HG03045 (cell line): ENCODE data around the gene PCF11.
A peak's percentile ranks its signal among the peaks of the same experiment; 100 is the strongest.
"Not testable (repeated sequence)": the region's sequence is repeated elsewhere in the genome, so short reads cannot be mapped to it uniquely, and the experiment has no call there.

Experiments used
- ATAC-seq: cut with Tn5 transposase; IDR thresholded peaks from one replicate; pipeline ENCODE4 v1.9.1; 2021; ENCODE audit warnings: mild to moderate bottlenecking, moderate library complexity; ENCODE audit not compliant: unreplicated experiment

PCF11 gene

DNA sequence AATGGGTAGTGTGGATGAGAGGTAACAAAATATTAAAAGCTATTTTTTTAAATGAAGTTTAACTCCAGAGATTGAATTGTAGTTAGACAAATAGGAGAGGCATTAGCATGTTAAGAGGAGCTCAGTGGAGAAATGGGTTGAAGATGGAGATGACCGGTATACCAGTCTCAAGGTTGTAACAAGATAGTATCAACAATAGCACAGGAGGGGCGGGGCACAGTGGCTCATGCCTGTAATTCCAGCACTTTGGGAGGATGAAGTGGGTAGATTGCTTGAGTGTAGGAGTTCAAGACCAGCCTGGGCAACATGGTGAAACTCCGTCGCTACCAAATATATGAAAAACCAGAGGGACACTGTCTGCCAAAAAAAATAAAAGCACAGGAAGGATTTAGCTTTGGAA lies 30.5 kb downstream of the PCF11 start:
- no peak for ATAC-seq

- ATAC-seq: no peak
Observed at GRCh38 chr11:83191491-83191890, 34.6 kb downstream of the PCF11 start.

- no peak for ATAC-seq
Observed at GRCh38 chr11:83191986-83192385, 35.1 kb downstream of the PCF11 start.

DNA sequence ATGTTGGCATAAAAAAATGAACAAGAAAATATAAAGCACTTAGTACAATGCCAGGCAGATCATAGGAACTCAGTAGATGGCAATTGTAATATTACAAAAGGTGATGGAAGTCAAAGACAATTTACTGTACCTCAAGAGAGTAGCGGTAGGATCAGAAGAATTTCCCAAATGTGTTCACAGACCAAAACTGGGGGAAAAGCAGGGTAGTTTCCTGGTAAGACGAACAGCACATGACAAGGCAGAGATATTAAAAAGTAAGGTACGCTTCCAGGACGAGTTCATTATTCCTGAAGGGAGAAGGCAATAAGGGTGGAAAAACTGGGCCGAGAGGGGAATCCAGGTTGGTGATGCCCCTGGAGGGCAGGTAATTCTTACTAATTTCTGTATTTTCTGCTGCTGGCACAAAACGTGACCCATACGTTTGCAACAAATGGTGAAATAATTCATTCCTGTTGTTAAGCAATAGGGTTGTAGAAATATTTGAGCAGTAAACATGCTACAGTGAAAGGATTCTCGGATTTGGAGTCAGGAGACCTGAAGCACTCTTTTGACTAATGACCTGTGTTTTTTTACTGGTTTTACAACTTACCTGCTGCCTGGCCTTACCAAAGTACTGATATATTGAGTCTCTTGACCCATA lies 35.8 kb downstream of the PCF11 start:
- no peak for ATAC-seq

DNA sequence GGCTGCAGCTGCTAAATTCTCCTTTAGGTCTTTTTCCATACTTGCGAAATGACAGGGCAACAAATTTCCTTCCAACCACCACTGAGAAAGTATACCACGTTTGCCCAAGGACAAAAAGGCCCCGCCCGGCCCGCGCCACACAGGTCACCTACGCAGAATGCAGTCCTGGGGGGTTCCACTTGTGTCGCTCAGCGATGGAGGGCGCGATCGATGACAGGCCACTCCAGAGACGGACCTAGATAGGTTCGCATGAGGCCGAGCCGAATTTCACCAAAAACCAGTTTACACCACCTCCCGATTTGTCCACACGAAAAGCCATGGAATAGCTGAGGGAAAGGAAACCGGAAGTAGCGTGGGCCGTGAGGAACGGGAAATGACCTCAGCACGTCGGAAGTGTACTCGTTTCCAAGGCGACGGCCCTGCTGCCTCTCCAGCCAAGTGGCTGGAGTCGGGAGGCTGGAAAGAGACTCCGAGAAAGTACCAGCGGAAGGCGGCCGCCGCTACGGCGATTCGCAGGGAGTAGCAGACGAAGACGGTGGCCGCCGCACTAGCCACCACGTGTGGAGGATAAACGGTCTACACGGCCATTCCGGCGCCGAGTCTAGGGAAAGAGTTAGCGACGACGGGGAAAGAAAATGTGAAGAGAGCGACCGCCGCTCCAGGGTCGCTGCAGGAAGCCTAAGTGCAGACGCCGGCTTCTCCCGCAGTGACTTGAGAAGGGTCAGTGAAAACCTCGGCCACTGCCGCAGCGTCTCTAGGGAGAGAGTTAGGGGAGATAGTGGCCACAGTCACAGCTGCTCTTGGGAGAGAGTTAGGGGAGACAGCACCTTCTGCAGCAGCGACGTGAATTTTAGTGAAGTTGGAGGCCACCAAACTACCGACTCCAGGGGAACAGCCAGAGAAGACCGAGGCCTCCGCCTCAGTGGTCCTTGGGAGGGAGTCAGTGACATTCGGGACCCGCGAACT lies 36.7 kb downstream of the PCF11 start, which contains the start of gene ANKRD42:
ANKRD42 (plus strand) TSS at position 398 of the 966 bp plus-strand sequence. CDS start 959 bp downstream, outside the sequence.
- ATAC-seq: peak; percentile 94

- peak; percentile 59 for ATAC-seq
Observed at GRCh38 chr11:83194281-83195142, 37.6 kb downstream of the PCF11 start.

- no peak for ATAC-seq
Observed at GRCh38 chr11:83195143-83195466, 38.2 kb downstream of the PCF11 start.

DNA sequence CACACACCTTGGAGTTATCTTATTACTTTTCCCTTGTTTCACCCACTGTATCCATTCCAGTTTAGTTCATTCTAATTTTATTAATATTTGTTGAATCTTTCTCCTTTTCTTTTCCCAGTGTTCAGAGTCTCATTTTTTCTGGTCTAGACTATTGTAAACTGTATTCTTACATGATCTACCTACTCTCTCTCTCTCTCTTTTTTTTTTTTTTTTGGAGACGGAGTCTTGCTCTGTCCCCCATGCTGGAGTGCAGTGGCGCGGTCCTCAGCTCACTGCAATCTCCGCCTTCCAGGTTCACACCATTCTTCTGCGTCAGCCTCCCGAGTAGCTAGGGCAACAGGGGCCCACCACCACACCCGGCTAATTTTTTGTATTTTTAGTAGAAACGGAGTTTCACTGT lies 38.7 kb downstream of the PCF11 start:
- no peak for ATAC-seq

GRCh38 chr11:83200035-83200434 lies 43.1 kb downstream of the PCF11 start:
- no peak for ATAC-seq

DNA sequence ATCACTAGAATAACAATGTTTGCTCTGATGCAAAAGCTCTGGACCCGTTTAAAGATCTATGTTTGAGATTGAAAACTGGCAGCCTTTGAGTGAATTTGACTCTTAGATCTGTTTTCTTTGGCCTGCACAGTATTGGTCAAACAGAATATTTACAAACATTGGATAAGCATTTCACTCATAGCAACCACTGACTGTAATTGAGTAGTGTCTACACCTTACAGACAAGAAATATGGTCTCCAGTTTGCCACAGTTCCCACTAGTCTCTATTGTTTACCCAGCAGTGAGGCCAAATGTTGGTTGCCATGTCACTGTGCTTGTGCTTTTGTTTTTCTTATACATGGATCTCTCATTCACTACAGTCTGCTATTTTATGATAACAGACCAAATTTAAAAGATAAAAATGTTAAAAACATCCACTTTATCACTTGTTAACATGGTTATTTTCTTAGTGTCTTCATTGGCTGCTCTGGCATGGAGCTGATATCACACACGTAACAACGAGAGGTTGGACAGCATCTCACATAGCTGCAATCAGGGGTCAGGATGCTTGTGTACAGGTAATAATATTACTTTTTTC lies 48.8 kb downstream of the PCF11 start:
- ATAC-seq: no peak

GRCh38 chr11:83206221-83206620 lies 49.3 kb downstream of the PCF11 start:
- ATAC-seq: no peak

GRCh38 chr11:83206771-83207382 lies 49.9 kb downstream of the PCF11 start:
- not testable (repeated sequence) for ATAC-seq

- no peak for ATAC-seq
Observed at GRCh38 chr11:83219095-83219494, 62.2 kb downstream of the PCF11 start.

DNA sequence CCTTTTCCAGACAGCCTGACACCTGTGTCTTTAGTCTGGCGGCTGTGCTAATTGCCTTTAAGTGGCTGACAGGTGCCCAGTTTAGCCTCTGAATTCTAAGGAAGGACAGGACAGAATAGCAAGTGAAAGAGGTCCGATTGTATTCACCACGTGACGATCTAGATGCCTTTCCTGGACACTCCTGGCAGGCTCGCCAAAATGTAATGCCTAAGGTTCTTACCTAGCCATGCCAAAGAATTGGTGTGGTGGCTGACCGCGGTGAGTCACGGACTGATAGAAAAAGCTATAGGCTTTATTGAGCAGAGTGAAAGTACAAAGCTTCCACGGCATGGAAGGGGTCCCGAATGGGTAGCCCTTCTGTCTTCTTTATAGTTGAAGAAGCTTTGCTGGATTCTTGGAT lies 63.3 kb downstream of the PCF11 start:
- ATAC-seq: no peak

GRCh38 chr11:83221694-83222093 lies 64.8 kb downstream of the PCF11 start:
- no peak for ATAC-seq

- ATAC-seq: no peak
Observed at GRCh38 chr11:83222499-83222898, 65.6 kb downstream of the PCF11 start.

- ATAC-seq: no peak
Observed at GRCh38 chr11:83223457-83223856, 66.5 kb downstream of the PCF11 start.

DNA sequence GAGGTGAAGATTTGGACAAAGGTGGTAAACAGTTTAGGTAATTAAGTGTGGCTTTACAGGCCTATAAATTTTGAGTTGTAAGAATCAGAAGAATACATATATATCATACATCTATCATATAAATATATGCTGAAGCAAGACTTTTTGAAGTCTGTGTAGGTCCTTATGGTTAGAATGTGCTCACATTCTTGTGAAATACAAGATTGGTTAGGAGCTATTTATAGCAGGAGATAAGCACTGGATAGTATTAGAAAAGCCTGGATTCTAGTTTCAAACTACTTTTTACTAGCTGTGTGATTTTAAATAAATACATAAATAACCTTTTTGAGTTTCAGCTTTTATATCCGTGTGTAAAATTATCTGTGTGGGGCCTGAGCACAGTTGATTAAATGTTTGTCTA lies 78.9 kb downstream of the PCF11 start:
- ATAC-seq: no peak
